ENCODE measurements around the gene DSCAM. TPM values are rescaled to one million over a fixed set of nuclear protein-coding genes. Genes with fewer than 3 reads are reported as not detected.

Gene DSCAM
- total RNA-seq, 2 donors from 2014 or later, result not detected

GRCh38 chr21:40668555-40669275 lies 178.2 kb downstream of the DSCAM start:
- Mint-ChIP-seq H3K4me3 (no peak overlapping the region), H3K9me3 (peaks cover 6% of the 10 kb centered on the region), H3K27ac (no peak overlapping the region), H3K36me3 (no peaks in the 10 kb centered on the region), H3K27me3 (no peaks in the 10 kb centered on the region), H3K4me1 (ENCODE audit: low read depth in 2 of 2) (no peaks in the 10 kb centered on the region)
- DNase-seq (ENCODE audit: low spot score) (no peak), ATAC-seq (no peak)

- no peak overlapping the region for H3K27ac Mint-ChIP-seq
- peaks cover 0 to 3% of the 10 kb centered on the region in 2 donors for H3K27me3 Mint-ChIP-seq
- peaks cover 7% of the 10 kb centered on the region for H3K9me3 Mint-ChIP-seq
- H3K4me3 Mint-ChIP-seq, result no peak overlapping the region
- no peaks in the 10 kb centered on the region for H3K4me1 Mint-ChIP-seq (ENCODE audit: low read depth in 2 of 2)
- ATAC-seq (no peak), DNase-seq (ENCODE audit: low spot score) (no peak)
- no peaks in the 10 kb centered on the region for H3K36me3 Mint-ChIP-seq
Observed at GRCh38 chr21:40667967-40668366, 179.0 kb downstream of the DSCAM start.

DNA sequence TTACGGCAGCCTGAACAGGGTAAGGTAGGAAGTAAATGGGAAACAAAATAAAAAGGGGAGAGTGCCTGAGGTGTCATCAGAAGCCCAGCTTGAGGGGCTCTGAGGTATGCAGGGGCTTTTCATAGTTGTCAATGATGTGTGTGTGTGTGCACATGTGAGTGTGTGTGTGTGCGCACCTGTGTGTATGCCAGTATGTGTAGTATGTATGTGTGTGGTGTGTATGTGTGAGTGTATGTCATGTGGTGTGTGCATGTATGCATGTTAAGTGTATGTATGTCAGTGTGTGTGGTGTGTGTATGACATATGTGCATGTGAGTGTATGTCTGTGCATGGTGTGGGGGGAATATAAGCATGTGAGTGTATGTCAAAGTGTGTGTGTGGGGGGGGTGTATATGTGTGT lies 184.1 kb downstream of the DSCAM start:
- H3K36me3 Mint-ChIP-seq, result no peaks in the 10 kb centered on the region
- no peak for DNase-seq (ENCODE audit: low spot score)
- no peaks in the 10 kb centered on the region for H3K4me1 Mint-ChIP-seq (ENCODE audit: low read depth in 2 of 2)
- peaks cover 3% of the 10 kb centered on the region for H3K9me3 Mint-ChIP-seq
- H3K27me3 Mint-ChIP-seq, result peaks cover 0 to 7% of the 10 kb centered on the region in 2 donors
- H3K27ac Mint-ChIP-seq, result no peak overlapping the region
- ATAC-seq, result peak; percentile 27 to 59
- no peak overlapping the region for H3K4me3 Mint-ChIP-seq

- no peak overlapping the region for H3K27ac Mint-ChIP-seq
- H3K27me3 Mint-ChIP-seq, result peaks cover 0 to 7% of the 10 kb centered on the region in 2 donors
- no peak for ATAC-seq
- H3K4me1 Mint-ChIP-seq (ENCODE audit: low read depth in 2 of 2), result no peaks in the 10 kb centered on the region
- H3K9me3 Mint-ChIP-seq, result peaks cover 3% of the 10 kb centered on the region
- H3K36me3 Mint-ChIP-seq, result no peaks in the 10 kb centered on the region
- H3K4me3 Mint-ChIP-seq, result no peak overlapping the region
- no peak for DNase-seq (ENCODE audit: low spot score)
Observed at GRCh38 chr21:40660461-40660860, 186.5 kb downstream of the DSCAM start.

DNA sequence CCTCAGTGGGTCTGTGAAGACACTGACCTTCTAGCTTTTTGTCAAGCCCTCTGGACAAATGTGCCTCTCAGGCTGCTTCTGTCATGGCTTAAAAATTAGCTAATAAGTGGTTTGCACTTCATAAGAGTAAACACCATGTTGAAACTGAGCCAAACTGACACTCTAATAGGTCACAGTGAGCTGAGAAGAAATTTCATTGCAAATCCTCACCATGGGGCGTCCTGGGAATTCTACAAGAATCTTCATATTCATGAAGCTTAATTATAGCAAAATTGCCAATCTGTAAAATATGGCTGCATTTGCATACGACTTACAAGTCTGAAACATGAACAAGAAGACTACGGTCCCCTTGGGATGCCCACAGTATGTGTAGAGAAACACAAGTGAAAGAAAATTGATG lies 188.6 kb downstream of the DSCAM start:
- DNase-seq (ENCODE audit: low spot score) (no peak), ATAC-seq (no peak)
- H3K4me3 Mint-ChIP-seq, result no peak overlapping the region
- peaks cover 3% of the 10 kb centered on the region for H3K9me3 Mint-ChIP-seq
- H3K27ac Mint-ChIP-seq, result no peak overlapping the region
- no peaks in the 10 kb centered on the region for H3K36me3 Mint-ChIP-seq
- H3K27me3 Mint-ChIP-seq, result peaks cover 0 to 7% of the 10 kb centered on the region in 2 donors
- H3K4me1 Mint-ChIP-seq (ENCODE audit: low read depth in 2 of 2), result no peaks in the 10 kb centered on the region

DNA sequence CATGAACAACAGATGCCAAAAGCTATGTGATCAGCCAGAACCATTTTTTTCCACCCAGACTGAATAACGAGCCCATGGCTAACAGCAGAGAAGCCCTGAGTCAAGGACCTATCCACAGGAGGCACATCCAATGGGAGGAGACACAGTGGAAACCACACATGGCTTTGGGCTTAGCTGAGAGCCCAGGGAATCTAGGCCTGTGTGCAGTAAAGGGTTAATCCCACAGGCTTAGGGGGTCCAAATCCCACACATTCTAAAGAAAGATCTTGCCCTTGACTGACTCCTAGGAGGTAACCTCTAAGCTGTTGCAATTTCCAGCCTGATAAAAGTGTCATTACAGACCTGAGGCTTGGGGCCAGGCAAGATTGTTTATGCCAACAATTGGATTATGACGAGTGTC lies 194.5 kb downstream of the DSCAM start:
- DNase-seq (ENCODE audit: low spot score), result no peak
- H3K27ac Mint-ChIP-seq, result no peak overlapping the region
- no peak for ATAC-seq
- H3K27me3 Mint-ChIP-seq, result no peaks in the 10 kb centered on the region
- peaks cover 11% of the 10 kb centered on the region for H3K9me3 Mint-ChIP-seq
- no peak overlapping the region for H3K4me3 Mint-ChIP-seq
- H3K4me1 Mint-ChIP-seq (ENCODE audit: low read depth in 2 of 2), result no peaks in the 10 kb centered on the region
- H3K36me3 Mint-ChIP-seq, result no peaks in the 10 kb centered on the region

- no peak overlapping the region for H3K4me3 Mint-ChIP-seq
- no peaks in the 10 kb centered on the region for H3K4me1 Mint-ChIP-seq (ENCODE audit: low read depth in 2 of 2)
- DNase-seq (ENCODE audit: low spot score), result no peak
- no peak for ATAC-seq
- no peaks in the 10 kb centered on the region for H3K27me3 Mint-ChIP-seq
- H3K9me3 Mint-ChIP-seq, result peaks cover 17% of the 10 kb centered on the region
- no peaks in the 10 kb centered on the region for H3K36me3 Mint-ChIP-seq
- no peak overlapping the region for H3K27ac Mint-ChIP-seq
Observed at GRCh38 chr21:40647706-40648105, 199.3 kb downstream of the DSCAM start.

- H3K27me3 Mint-ChIP-seq, result no peaks in the 10 kb centered on the region
- no peak overlapping the region for H3K4me3 Mint-ChIP-seq
- H3K4me1 Mint-ChIP-seq (ENCODE audit: low read depth in 2 of 2), result no peaks in the 10 kb centered on the region
- no peak overlapping the region for H3K27ac Mint-ChIP-seq
- peaks cover 16% of the 10 kb centered on the region for H3K9me3 Mint-ChIP-seq
- no peak for ATAC-seq
- H3K36me3 Mint-ChIP-seq, result no peaks in the 10 kb centered on the region
- DNase-seq (ENCODE audit: low spot score), result no peak
Observed at GRCh38 chr21:40646651-40647050, 200.3 kb downstream of the DSCAM start.

- DNase-seq (ENCODE audit: low spot score) (no peak), ATAC-seq (no peak)
- H3K27me3 Mint-ChIP-seq, result no peaks in the 10 kb centered on the region
- peaks cover 3% of the 10 kb centered on the region for H3K9me3 Mint-ChIP-seq
- no peak overlapping the region for H3K4me3 Mint-ChIP-seq
- no peaks in the 10 kb centered on the region for H3K4me1 Mint-ChIP-seq (ENCODE audit: low read depth in 2 of 2)
- H3K27ac Mint-ChIP-seq, result no peak overlapping the region
- H3K36me3 Mint-ChIP-seq, result no peaks in the 10 kb centered on the region
Observed at GRCh38 chr21:40641042-40641441, 205.9 kb downstream of the DSCAM start.

DNA sequence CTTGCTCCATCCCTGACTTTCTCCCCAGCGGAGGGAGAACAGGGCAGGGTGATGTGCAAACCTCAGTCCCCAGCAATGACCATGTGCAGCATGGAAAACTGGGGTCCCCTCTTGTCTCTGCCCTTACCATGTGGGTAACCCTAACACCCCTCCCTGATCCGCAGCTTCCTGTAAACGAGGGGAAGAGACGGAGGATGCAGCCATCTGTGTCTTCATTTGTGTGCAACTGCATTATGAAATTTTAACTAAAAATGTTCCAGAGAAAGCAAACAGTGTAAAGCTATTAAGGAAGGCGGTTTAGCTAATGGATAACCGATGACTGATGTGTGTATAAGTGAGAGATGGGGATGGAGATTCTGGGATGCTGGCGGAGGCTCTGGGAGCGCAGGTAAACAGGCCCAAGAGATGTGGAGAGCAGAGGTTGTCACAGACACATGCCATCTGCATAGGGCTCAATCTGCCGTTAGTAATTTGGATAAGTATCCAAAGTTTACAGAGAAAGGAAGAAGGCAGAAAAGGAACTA lies 206.6 kb downstream of the DSCAM start:
- no peak overlapping the region for H3K27ac Mint-ChIP-seq
- no peak for ATAC-seq
- DNase-seq (ENCODE audit: low spot score), result no peak
- H3K9me3 Mint-ChIP-seq, result peaks cover 3% of the 10 kb centered on the region
- H3K36me3 Mint-ChIP-seq, result no peaks in the 10 kb centered on the region
- H3K4me3 Mint-ChIP-seq, result no peak overlapping the region
- H3K27me3 Mint-ChIP-seq, result no peaks in the 10 kb centered on the region
- no peaks in the 10 kb centered on the region for H3K4me1 Mint-ChIP-seq (ENCODE audit: low read depth in 2 of 2)

GRCh38 chr21:40639616-40640194 lies 207.3 kb downstream of the DSCAM start:
- H3K9me3 Mint-ChIP-seq, result peaks cover 6% of the 10 kb centered on the region
- ATAC-seq (no peak), DNase-seq (ENCODE audit: low spot score) (no peak)
- H3K27me3 Mint-ChIP-seq, result no peaks in the 10 kb centered on the region
- H3K27ac Mint-ChIP-seq, result no peak overlapping the region
- H3K4me1 Mint-ChIP-seq (ENCODE audit: low read depth in 2 of 2), result no peaks in the 10 kb centered on the region
- no peaks in the 10 kb centered on the region for H3K36me3 Mint-ChIP-seq
- H3K4me3 Mint-ChIP-seq, result no peak overlapping the region

DNA sequence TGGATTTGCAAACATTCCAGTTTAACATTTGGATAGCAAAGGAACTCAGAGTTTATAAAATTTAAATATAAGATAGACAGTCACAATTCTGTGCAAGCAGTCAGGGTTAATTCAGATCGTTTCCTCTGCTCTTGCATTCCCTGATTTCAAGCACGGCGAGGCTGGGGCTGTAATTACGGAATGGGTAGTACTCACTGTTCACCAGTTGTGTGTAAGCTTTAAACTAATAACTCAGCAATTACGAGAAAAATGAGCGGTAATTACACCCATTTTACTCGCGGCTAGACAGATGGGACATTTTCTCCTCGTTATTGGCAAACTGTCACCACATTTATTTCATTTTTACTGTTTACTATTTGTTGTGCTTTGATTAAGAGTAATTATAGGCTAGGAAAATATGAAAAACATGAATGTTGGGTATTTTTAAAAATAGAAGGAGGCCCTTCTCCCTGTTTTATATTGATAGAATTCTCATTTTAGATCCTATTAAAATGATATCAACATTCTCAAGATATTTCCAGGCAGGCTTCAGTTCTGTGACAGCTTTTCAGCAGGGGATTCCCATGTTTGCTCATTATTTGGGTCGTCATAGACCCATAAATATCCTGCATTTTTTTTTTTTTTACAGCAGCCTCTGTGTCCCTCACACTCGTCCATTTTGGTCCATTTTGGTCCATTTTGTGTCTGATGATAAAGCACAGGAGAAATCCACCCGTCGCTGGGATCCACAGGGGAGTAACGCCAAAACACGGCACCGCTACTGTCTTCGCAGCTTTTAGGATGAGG lies 208.3 kb downstream of the DSCAM start:
- no peaks in the 10 kb centered on the region for H3K36me3 Mint-ChIP-seq
- no peak overlapping the region for H3K27ac Mint-ChIP-seq
- no peak overlapping the region for H3K4me3 Mint-ChIP-seq
- DNase-seq (ENCODE audit: low spot score) (no peak), ATAC-seq (no peak)
- peaks cover 3% of the 10 kb centered on the region for H3K9me3 Mint-ChIP-seq
- H3K4me1 Mint-ChIP-seq (ENCODE audit: low read depth in 2 of 2), result no peaks in the 10 kb centered on the region
- H3K27me3 Mint-ChIP-seq, result no peaks in the 10 kb centered on the region

DNA sequence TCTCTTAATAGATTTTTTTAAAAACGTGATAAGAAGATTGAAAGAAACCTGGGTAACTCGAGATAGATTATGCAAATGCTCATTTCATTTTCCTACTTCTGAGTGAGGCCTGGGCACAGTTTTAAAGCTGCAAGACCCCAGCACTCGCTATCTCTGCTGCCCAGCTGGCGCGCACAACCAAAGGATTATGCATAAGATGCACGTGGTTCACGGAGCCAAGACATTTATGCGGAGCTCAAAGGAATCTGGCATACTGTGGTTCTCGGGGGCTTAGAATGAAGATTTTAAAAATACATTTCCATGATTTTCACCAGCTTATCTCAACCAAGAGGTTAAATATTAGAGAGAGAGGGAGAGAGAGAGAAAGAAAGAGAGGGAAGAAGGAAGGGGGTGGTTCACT lies 210.9 kb downstream of the DSCAM start:
- Mint-ChIP-seq H3K27ac (no peak overlapping the region), H3K4me3 (no peak overlapping the region), H3K4me1 (ENCODE audit: low read depth in 2 of 2) (no peaks in the 10 kb centered on the region), H3K9me3 (peaks cover 3% of the 10 kb centered on the region), H3K36me3 (no peaks in the 10 kb centered on the region), H3K27me3 (no peaks in the 10 kb centered on the region)
- DNase-seq (ENCODE audit: low spot score) (no peak), ATAC-seq (no peak)

GRCh38 chr21:40635391-40635790 lies 211.6 kb downstream of the DSCAM start:
- no peak overlapping the region for H3K4me3 Mint-ChIP-seq
- H3K27me3 Mint-ChIP-seq, result no peaks in the 10 kb centered on the region
- peaks cover 3% of the 10 kb centered on the region for H3K9me3 Mint-ChIP-seq
- no peak overlapping the region for H3K27ac Mint-ChIP-seq
- ATAC-seq (no peak), DNase-seq (ENCODE audit: low spot score) (no peak)
- no peaks in the 10 kb centered on the region for H3K4me1 Mint-ChIP-seq (ENCODE audit: low read depth in 2 of 2)
- H3K36me3 Mint-ChIP-seq, result no peaks in the 10 kb centered on the region
